Colonic mucosa (tissue), 4 donors: Measurements from ENCODE around the gene CRAMP1. TPM values are rescaled to one million over a fixed set of nuclear protein-coding genes. Genes with fewer than 3 reads are reported as not detected.

Source experiments
- DNase-seq: peaks from one replicate; pipeline ENCODE4 v3.0.0-alpha.2; 2020
- H3K27ac ChIP-seq: fragments of 200-600 bp; one replicate; pipeline ENCODE4 v1.8.0; 2021
- H3K27me3 ChIP-seq: fragments of 200-600 bp; one replicate; pipeline ENCODE4 v1.8.0; 2021
- H3K36me3 ChIP-seq: fragments of 200-600 bp; one replicate; pipeline ENCODE4 v1.8.0; 2021
- H3K4me1 ChIP-seq: fragments of 200-600 bp; one replicate; pipeline ENCODE4 v1.8.0; 2021; ENCODE audit warnings: mild to moderate bottlenecking
- H3K4me3 ChIP-seq: fragments of 200-600 bp; one replicate; pipeline ENCODE4 v1.8.0; 2021
- H3K9ac ChIP-seq, 2 donors: one replicate each; pipeline ENCODE4 v1.7.0; 2013; ENCODE audit warnings: control low read depth in 2 of 2, low read depth in 2 of 2, low read length in 2 of 2
- H3K9me3 ChIP-seq: fragments of 200-600 bp; one replicate; pipeline ENCODE4 v1.8.0; 2021
- CTCF ChIP-seq: fragments of 200-600 bp; IDR thresholded peaks from one replicate; pipeline ENCODE4 v1.8.0; 2022; ENCODE audit warnings: antibody characterized with exemption, mild to moderate bottlenecking
- intact Hi-C: fragments of 100-400 bp; cut with DNase I; formaldehyde crosslinking; loops from one replicate; pipeline ENCODE4 v1.14.1; 2022
- total RNA-seq, 2 donors: library from RNA; stranded (reverse); fragmentation: NEBNext Ultra II Directional in 1 of 2; extraction: Animal tissue kit (Norgen Biotek cat#: 25700) in 1 of 2; gene quantifications; one replicate each; pipeline ENCODE4 v1.2.1, GENCODE V29; 2021
- donor health status: healthy.
- donor health status: DM: no; HTN: no; CAD: no.
- donor health status: DM: no; HTN: no; CAD: no.

The CRAMP1 gene
- total RNA-seq, 2 donors from 2014 or later = 13.6 to 17.1 TPM

- intact Hi-C loops = no loop called here
- no peak overlapping the region for H3K27ac ChIP-seq
Measured at GRCh38 chr16:1707193-1707790, 95.1 kb downstream of the CRAMP1 start.

GRCh38 chr16:1708083-1708767 lies 96.1 kb downstream of the CRAMP1 start:
- Histone ChIP-seq H3K27me3 (no peaks in the 10 kb centered on the region), H3K36me3 (no peaks in the 10 kb centered on the region), H3K4me1 (peaks cover 5% of the 10 kb centered on the region), H3K9ac (peak overlapping the region in 1 of 2 donors; percentile 68), H3K27ac (no peak overlapping the region), H3K9me3 (no peaks in the 10 kb centered on the region), H3K4me3 (no peak overlapping the region)
- intact Hi-C loops = no loop called here
- no peak for TF ChIP-seq CTCF
- no peak for DNase-seq

More at GRCh38 chr16:1707193-1707790, 95.1 kb downstream of the CRAMP1 start:
- H3K9me3 ChIP-seq = no peaks in the 10 kb centered on the region
- H3K4me3 ChIP-seq = peak overlapping the region; percentile 67
- DNase-seq = no peak
- H3K36me3 ChIP-seq = no peaks in the 10 kb centered on the region
- no peaks in the 10 kb centered on the region for H3K27me3 ChIP-seq
- peaks cover 5% of the 10 kb centered on the region for H3K4me1 ChIP-seq
- TF ChIP-seq CTCF = no peak
- H3K9ac ChIP-seq = peak overlapping the region; percentile 68 to 96

- intact Hi-C loops = no loop called here
- H3K9ac ChIP-seq = no peak overlapping the region
- no peaks in the 10 kb centered on the region for H3K36me3 ChIP-seq
- TF ChIP-seq CTCF = no peak
- H3K27ac ChIP-seq = no peak overlapping the region
- DNase-seq = no peak
- no peaks in the 10 kb centered on the region for H3K27me3 ChIP-seq
- no peaks in the 10 kb centered on the region for H3K9me3 ChIP-seq
- H3K4me1 ChIP-seq = peaks cover 5% of the 10 kb centered on the region
- H3K4me3 ChIP-seq = no peak overlapping the region
Measured at GRCh38 chr16:1708768-1709180, 96.6 kb downstream of the CRAMP1 start.

- no peaks in the 10 kb centered on the region for H3K27me3 ChIP-seq
- no peak overlapping the region for H3K27ac ChIP-seq
- no peaks in the 10 kb centered on the region for H3K36me3 ChIP-seq
- no peak for DNase-seq
- H3K9me3 ChIP-seq = no peaks in the 10 kb centered on the region
- peaks cover 5% of the 10 kb centered on the region for H3K4me1 ChIP-seq
- no peak overlapping the region for H3K9ac ChIP-seq
- TF ChIP-seq CTCF = no peak
- H3K4me3 ChIP-seq = no peak overlapping the region
- intact Hi-C loops = no loop called here
Measured at GRCh38 chr16:1709356-1709755, 97.2 kb downstream of the CRAMP1 start.

GRCh38 chr16:1710811-1711507 lies 98.8 kb downstream of the CRAMP1 start:
- H3K36me3 ChIP-seq = no peaks in the 10 kb centered on the region
- intact Hi-C loops = no loop called here
- H3K27me3 ChIP-seq = no peaks in the 10 kb centered on the region
- H3K9ac ChIP-seq = no peak overlapping the region
- DNase-seq = no peak
- no peak overlapping the region for H3K4me3 ChIP-seq
- TF ChIP-seq CTCF = no peak
- no peaks in the 10 kb centered on the region for H3K9me3 ChIP-seq
- no peak overlapping the region for H3K27ac ChIP-seq
- H3K4me1 ChIP-seq = peaks cover 5% of the 10 kb centered on the region
